Measurements from ENCODE around the gene PRDM15.
"Not testable (repeated sequence)": the region's sequence is repeated elsewhere in the genome, so short reads cannot be mapped to it uniquely, and the experiment has no call there.

The PRDM15 gene

GRCh38 chr21:41805038-41805437 lies 74.1 kb downstream of the PRDM15 start:
- no peak for DNase-seq (ENCODE audit: low spot score)

- no peak for DNase-seq (ENCODE audit: low spot score)
Observed at GRCh38 chr21:41804381-41804780, 74.8 kb downstream of the PRDM15 start.

- no peak for DNase-seq (ENCODE audit: low spot score)
Observed at GRCh38 chr21:41803316-41803715, 75.8 kb downstream of the PRDM15 start.

- DNase-seq (ENCODE audit: low spot score), result no peak
Observed at GRCh38 chr21:41802684-41803083, 76.5 kb downstream of the PRDM15 start.

- no peak for DNase-seq (ENCODE audit: low spot score)
Observed at GRCh38 chr21:41802198-41802584, 77.0 kb downstream of the PRDM15 start.

GRCh38 chr21:41801321-41802197 lies 77.6 kb downstream of the PRDM15 start:
- DNase-seq (ENCODE audit: low spot score), result no peak

GRCh38 chr21:41800425-41801320 lies 78.5 kb downstream of the PRDM15 start:
- DNase-seq (ENCODE audit: low spot score), result no peak

- DNase-seq (ENCODE audit: low spot score), result no peak
Observed at GRCh38 chr21:41799763-41800162, 79.4 kb downstream of the PRDM15 start.

- DNase-seq (ENCODE audit: low spot score), result no peak
Observed at GRCh38 chr21:41798326-41798725, 80.8 kb downstream of the PRDM15 start.

GRCh38 chr21:41796476-41797080 lies 82.6 kb downstream of the PRDM15 start:
- no peak for DNase-seq (ENCODE audit: low spot score)

GRCh38 chr21:41795726-41796125 lies 83.4 kb downstream of the PRDM15 start:
- DNase-seq (ENCODE audit: low spot score), result no peak

GRCh38 chr21:41794600-41794999 lies 84.5 kb downstream of the PRDM15 start:
- no peak for DNase-seq (ENCODE audit: low spot score)

GRCh38 chr21:41792711-41793110 lies 86.4 kb downstream of the PRDM15 start:
- no peak for DNase-seq (ENCODE audit: low spot score)

GRCh38 chr21:41786509-41786987 lies 92.6 kb downstream of the PRDM15 start:
- DNase-seq (ENCODE audit: low spot score), result no peak

GRCh38 chr21:41785262-41785661 lies 93.9 kb downstream of the PRDM15 start:
- not testable (repeated sequence) for DNase-seq (ENCODE audit: low spot score)

- DNase-seq (ENCODE audit: low spot score), result no peak
Observed at GRCh38 chr21:41784456-41785102, 94.6 kb downstream of the PRDM15 start.

- DNase-seq (ENCODE audit: low spot score), result no peak
Observed at GRCh38 chr21:41783476-41784180, 95.5 kb downstream of the PRDM15 start.

- DNase-seq (ENCODE audit: low spot score), result no peak
Observed at GRCh38 chr21:41781050-41781410, 98.1 kb downstream of the PRDM15 start.

GRCh38 chr21:41780337-41781049 lies 98.7 kb downstream of the PRDM15 start:
- no peak for DNase-seq (ENCODE audit: low spot score)

GRCh38 chr21:41779659-41780058 lies 99.5 kb downstream of the PRDM15 start:
- DNase-seq (ENCODE audit: low spot score), result no peak

Measured in germinal center (tissue), 1 donor.